GM19397 (cell line): ENCODE data around the gene NUP35.

Experiments used
- ATAC-seq: cut with Tn5 transposase; IDR thresholded peaks from one replicate; pipeline ENCODE4 v1.9.1; 2021; ENCODE audit warnings: mild to moderate bottlenecking, moderate library complexity; ENCODE audit not compliant: unreplicated experiment

The NUP35 gene

GRCh38 chr2:183124222-183124956, at the start of gene NUP35:
Gene NUP35 (plus strand): TSS chr2:183124443. CDS start chr2:183124458, 15 bp downstream.
- peak; percentile 86 for ATAC-seq

GRCh38 chr2:183078163-183078463, 46.1 kb upstream of the NUP35 start:
- no peak for ATAC-seq

GRCh38 chr2:183078464-183079138, 45.6 kb upstream of the NUP35 start, which contains the start of gene DUSP19:
Gene DUSP19 (plus strand): TSS chr2:183078747. CDS start chr2:183078934, 187 bp downstream.
- peak; percentile 89 for ATAC-seq

- ATAC-seq = peak; percentile 33
Observed at GRCh38 chr2:183079139-183079775, 45.0 kb upstream of the NUP35 start.

GRCh38 chr2:183081911-183082310, 42.3 kb upstream of the NUP35 start:
- ATAC-seq = no peak

GRCh38 chr2:183088061-183088460, 36.2 kb upstream of the NUP35 start:
- ATAC-seq = no peak

- peak; percentile 58 for ATAC-seq
Observed at GRCh38 chr2:183089192-183089851, 34.9 kb upstream of the NUP35 start.

- no peak for ATAC-seq
Observed at GRCh38 chr2:183091318-183091953, 32.8 kb upstream of the NUP35 start.

- no peak for ATAC-seq
Observed at GRCh38 chr2:183091954-183092345, 32.3 kb upstream of the NUP35 start.

- peak; percentile 83 for ATAC-seq
Observed at GRCh38 chr2:183093857-183094657, 30.2 kb upstream of the NUP35 start.

- no peak for ATAC-seq
Observed at GRCh38 chr2:183105402-183106134, 18.7 kb upstream of the NUP35 start.

- no peak for ATAC-seq
Observed at GRCh38 chr2:183112577-183112976, 11.7 kb upstream of the NUP35 start.

- no peak for ATAC-seq
Observed at GRCh38 chr2:183113630-183114029, 10.6 kb upstream of the NUP35 start.

- ATAC-seq = no peak
Observed at GRCh38 chr2:183117226-183117625, 7.0 kb upstream of the NUP35 start.

GRCh38 chr2:183123117-183123958, 905 bp upstream of the NUP35 start:
- ATAC-seq = no peak

- peak; percentile 36 for ATAC-seq
Observed at GRCh38 chr2:183123959-183124221, 353 bp upstream of the NUP35 start.

- no peak for ATAC-seq
Observed at GRCh38 chr2:183124957-183125255, 663 bp downstream of the NUP35 start.

GRCh38 chr2:183125659-183126341, 1.6 kb downstream of the NUP35 start:
- ATAC-seq = no peak
